ENCODE measurements around the gene APBB2. TPM values are rescaled to one million over a fixed set of nuclear protein-coding genes. Genes with fewer than 3 reads are reported as not detected.

Gene APBB2
- total RNA-seq, 2 experiments from 2014 or later: 0.22 TPM; not detected in 1

GRCh38 chr4:41189666-41190065 is 24.7 kb downstream of the APBB2 start:
- no peaks in the 10 kb centered on the region for H3K4me1 ChIP-seq (ENCODE audit: insufficient read depth, low read length)
- intact Hi-C loops (cut with DNase I, micrococcal nuclease): no loop called here
- TF ChIP-seq CTCF (IDR thresholded peaks at IDR 0.05): no peak
- no peaks in the 10 kb centered on the region for H3K9me3 Mint-ChIP-seq
- H3K27ac Mint-ChIP-seq: no peak overlapping the region
- ATAC-seq (ENCODE audit: poor library complexity) (no peak), DNase-seq (no peak)
- H3K4me3 Mint-ChIP-seq: no peak overlapping the region
- H3K27me3 ChIP-seq (ENCODE audit: control insufficient read depth in 1 of 2, insufficient read depth in 2 of 2, low read length in 2 of 2): no peaks in the 10 kb centered on the region
- no peaks in the 10 kb centered on the region for H3K9me3 ChIP-seq (ENCODE audit: control insufficient read depth in 1 of 2, insufficient read depth in 1 of 2, low read length in 2 of 2)
- H3K4me3 ChIP-seq (ENCODE audit: low read length): no peak overlapping the region
- no peaks in the 10 kb centered on the region for H3K4me1 Mint-ChIP-seq (ENCODE audit: low read depth)
- no peaks in the 10 kb centered on the region for H3K27me3 Mint-ChIP-seq
- ChIA-PET CTCF (no interaction called here), POLR2A (no interaction called here)
- H3K36me3 Mint-ChIP-seq (ENCODE audit: low read depth): no peaks in the 10 kb centered on the region
- no peaks in the 10 kb centered on the region for H3K36me3 ChIP-seq (ENCODE audit: insufficient read depth, low read length)
- no peak overlapping the region for H3K27ac ChIP-seq (ENCODE audit: low read depth in 1 of 2, low read length in 2 of 2)

- no peaks in the 10 kb centered on the region for H3K36me3 Mint-ChIP-seq (ENCODE audit: low read depth)
- H3K9me3 Mint-ChIP-seq: no peaks in the 10 kb centered on the region
- CTCF ChIA-PET: no interaction called here
- Histone ChIP-seq H3K27ac (ENCODE audit: low read depth in 1 of 2, low read length in 2 of 2) (no peak overlapping the region), H3K4me1 (ENCODE audit: insufficient read depth, low read length) (no peaks in the 10 kb centered on the region), H3K36me3 (ENCODE audit: insufficient read depth, low read length) (no peaks in the 10 kb centered on the region), H3K9me3 (ENCODE audit: control insufficient read depth in 1 of 2, insufficient read depth in 1 of 2, low read length in 2 of 2) (no peaks in the 10 kb centered on the region), H3K27me3 (ENCODE audit: control insufficient read depth in 1 of 2, insufficient read depth in 2 of 2, low read length in 2 of 2) (no peaks in the 10 kb centered on the region), H3K4me3 (ENCODE audit: low read length) (no peak overlapping the region)
- no peak for TF ChIP-seq CTCF (IDR thresholded peaks at IDR 0.05)
- no peak overlapping the region for H3K27ac Mint-ChIP-seq
- intact Hi-C loops (cut with DNase I, micrococcal nuclease): no loop called here
- no peak overlapping the region for H3K4me3 Mint-ChIP-seq
- H3K27me3 Mint-ChIP-seq: peaks cover 5% of the 10 kb centered on the region
- ATAC-seq (ENCODE audit: poor library complexity): no peak
- POLR2A ChIA-PET: no interaction called here
- H3K4me1 Mint-ChIP-seq (ENCODE audit: low read depth): no peaks in the 10 kb centered on the region
- no peak for DNase-seq
Measured at GRCh38 chr4:41189076-41189475, 25.3 kb downstream of the APBB2 start.

- CTCF ChIA-PET: no interaction called here
Measured at GRCh38 chr4:41185614-41186592, 28.4 kb downstream of the APBB2 start.

More at GRCh38 chr4:41185614-41186592, 28.4 kb downstream of the APBB2 start:
- intact Hi-C loops (cut with DNase I, micrococcal nuclease): no loop called here
- H3K27ac ChIP-seq (ENCODE audit: low read depth in 1 of 2, low read length in 2 of 2): no peak overlapping the region
- no peak for TF ChIP-seq CTCF (IDR thresholded peaks at IDR 0.05)
- ATAC-seq (ENCODE audit: poor library complexity) (no peak), DNase-seq (no peak)
- H3K36me3 Mint-ChIP-seq (ENCODE audit: low read depth): no peaks in the 10 kb centered on the region
- no peaks in the 10 kb centered on the region for H3K9me3 Mint-ChIP-seq
- no peaks in the 10 kb centered on the region for H3K4me1 Mint-ChIP-seq (ENCODE audit: low read depth)
- H3K9me3 ChIP-seq (ENCODE audit: control insufficient read depth in 1 of 2, insufficient read depth in 1 of 2, low read length in 2 of 2): no peaks in the 10 kb centered on the region
- H3K4me3 ChIP-seq (ENCODE audit: low read length): no peak overlapping the region
- H3K27ac Mint-ChIP-seq: no peak overlapping the region
- POLR2A ChIA-PET: no interaction called here
- no peak overlapping the region for H3K4me3 Mint-ChIP-seq
- no peaks in the 10 kb centered on the region for H3K4me1 ChIP-seq (ENCODE audit: insufficient read depth, low read length)
- no peaks in the 10 kb centered on the region for H3K36me3 ChIP-seq (ENCODE audit: insufficient read depth, low read length)
- H3K27me3 Mint-ChIP-seq: peaks cover 5% of the 10 kb centered on the region
- no peaks in the 10 kb centered on the region for H3K27me3 ChIP-seq (ENCODE audit: control insufficient read depth in 1 of 2, insufficient read depth in 2 of 2, low read length in 2 of 2)
